DOHH2 (cell line): ENCODE measurements around the gene TMEM63C.

Experiments
- H3F3A ChIP-seq: fragments of 200-600 bp; sonication (generic), shearing (Covaris generic); 2 replicates; pipeline ENCODE4 v1.6.0; 2016; ENCODE audit warnings: antibody characterized with exemption, mild to moderate bottlenecking; ENCODE audit not compliant: control insufficient read depth, insufficient read depth
- H3K27ac ChIP-seq: fragments of 200-600 bp; sonication (generic); 2 replicates; pipeline ENCODE4 v1.5.1; 2014; ENCODE audit warnings: low read depth, mild to moderate bottlenecking, low read length, moderate library complexity
- H3K27me3 ChIP-seq: fragments of 200-600 bp; sonication (generic); 2 replicates; pipeline ENCODE4 v1.6.1; 2014; ENCODE audit warnings: mild to moderate bottlenecking, low read length, mixed read lengths; ENCODE audit not compliant: control insufficient read depth
- H3K36me3 ChIP-seq: fragments of 200-600 bp; sonication (generic); 2 replicates; pipeline ENCODE4 v1.6.1; 2014; ENCODE audit warnings: mild to moderate bottlenecking, low read length, moderate library complexity, mixed read lengths; ENCODE audit not compliant: control insufficient read depth
- H3K4me1 ChIP-seq: fragments of 200-600 bp; sonication (generic); 2 replicates; pipeline ENCODE4 v1.6.1; 2014; ENCODE audit warnings: mild to moderate bottlenecking, low read length, mixed read lengths; ENCODE audit not compliant: control insufficient read depth
- H3K4me2 ChIP-seq: fragments of 200-600 bp; sonication (generic); 2 replicates; pipeline ENCODE4 v1.6.0; 2014; ENCODE audit warnings: mild to moderate bottlenecking, low read length, moderate library complexity
- H3K4me3 ChIP-seq: fragments of 200-600 bp; sonication (generic); 2 replicates; pipeline ENCODE4 v1.5.1; 2014; ENCODE audit warnings: mild to moderate bottlenecking, low read length, mixed read lengths
- H3K79me2 ChIP-seq: fragments of 200-600 bp; sonication (generic); 2 replicates; pipeline ENCODE4 v1.6.1; 2014; ENCODE audit warnings: mild to moderate bottlenecking, low read length, mixed read lengths; ENCODE audit not compliant: control insufficient read depth
- H3K9me2 ChIP-seq: fragments of 200-600 bp; sonication (generic); replicated peaks from 2 replicates; pipeline ENCODE4 v1.6.1; 2014; ENCODE audit warnings: mild to moderate bottlenecking, low read length, mixed read lengths; ENCODE audit not compliant: control insufficient read depth
- H3K9me3 ChIP-seq: fragments of 200-600 bp; sonication (generic); 2 replicates; pipeline ENCODE4 v1.6.1; 2014; ENCODE audit warnings: antibody characterized with exemption, low read length, mixed read lengths; ENCODE audit not compliant: control insufficient read depth, insufficient read depth
- H4K20me1 ChIP-seq: fragments of 200-600 bp; sonication (generic); 2 replicates; pipeline ENCODE4 v1.6.0; 2014; ENCODE audit warnings: low read depth, mild to moderate bottlenecking, antibody characterized with exemption, low read length, moderate library complexity; ENCODE audit not compliant: control insufficient read depth, insufficient read depth
- CTCF ChIP-seq: fragments of 200-600 bp; sonication (generic); IDR thresholded peaks from one replicate; pipeline ENCODE4 v1.5.1; 2014; ENCODE audit warnings: antibody characterized with exemption, mild to moderate bottlenecking, low read depth, low read length; ENCODE audit not compliant: poor library complexity, severe bottlenecking
- EZH2phosphoT487 ChIP-seq: fragments of 200-600 bp; sonication (generic); IDR thresholded peaks from 2 replicates; pipeline ENCODE4 v1.6.1; 2017; ENCODE audit warnings: borderline replicate concordance, mild to moderate bottlenecking, antibody characterized with exemption, low read length, moderate library complexity, mixed read lengths

The TMEM63C gene

GRCh38 chr14:77271113-77271710 lies 89.6 kb downstream of the TMEM63C start, which contains the start of gene NGB:
Gene NGB, minus strand, starts transcription at chr14:77271206. Its CDS starts 269 bp downstream, at chr14:77270937.
- no peak within 1 kb of the TSS for H3K4me2 ChIP-seq
- no peaks in the 10 kb centered on the region for H3K36me3 ChIP-seq
- H4K20me1 ChIP-seq, result no peaks in the 10 kb centered on the region
- H3K4me1 ChIP-seq, result peaks cover 21% of the 10 kb centered on the region
- no peaks in the 10 kb centered on the region for H3K9me3 ChIP-seq
- H3K27ac ChIP-seq, result no peak within 1 kb of the TSS
- no peak within 1 kb of the TSS for H3K4me3 ChIP-seq
- H3K79me2 ChIP-seq, result no peaks in the 10 kb centered on the region
- H3K9me2 ChIP-seq, result no peaks in the 10 kb centered on the region
- no peak for TF ChIP-seq CTCF
- no peak for TF ChIP-seq EZH2phosphoT487
- H3F3A ChIP-seq, result no peaks in the 10 kb centered on the region
- H3K27me3 ChIP-seq, result no peaks in the 10 kb centered on the region

GRCh38 chr14:77272261-77272660 lies 90.7 kb downstream of the TMEM63C start:
- no peaks in the 10 kb centered on the region for H3K27me3 ChIP-seq
- no peaks in the 10 kb centered on the region for H3F3A ChIP-seq
- peaks cover 21% of the 10 kb centered on the region for H3K4me1 ChIP-seq
- no peak overlapping the region for H3K4me3 ChIP-seq
- H3K79me2 ChIP-seq, result no peaks in the 10 kb centered on the region
- no peaks in the 10 kb centered on the region for H3K36me3 ChIP-seq
- no peaks in the 10 kb centered on the region for H3K9me3 ChIP-seq
- TF ChIP-seq EZH2phosphoT487 (no peak), CTCF (no peak)
- H4K20me1 ChIP-seq, result no peaks in the 10 kb centered on the region
- H3K27ac ChIP-seq, result no peak overlapping the region
- no peak overlapping the region for H3K4me2 ChIP-seq
- no peaks in the 10 kb centered on the region for H3K9me2 ChIP-seq

- H3K27ac ChIP-seq, result no peak overlapping the region
- no peak overlapping the region for H3K4me3 ChIP-seq
- H4K20me1 ChIP-seq, result no peaks in the 10 kb centered on the region
- no peaks in the 10 kb centered on the region for H3F3A ChIP-seq
- no peak overlapping the region for H3K4me2 ChIP-seq
- TF ChIP-seq EZH2phosphoT487, result no peak
- no peak for TF ChIP-seq CTCF
- peaks cover 21% of the 10 kb centered on the region for H3K4me1 ChIP-seq
- H3K79me2 ChIP-seq, result no peaks in the 10 kb centered on the region
- no peaks in the 10 kb centered on the region for H3K36me3 ChIP-seq
- no peaks in the 10 kb centered on the region for H3K9me3 ChIP-seq
- no peaks in the 10 kb centered on the region for H3K27me3 ChIP-seq
- no peaks in the 10 kb centered on the region for H3K9me2 ChIP-seq
Observed at GRCh38 chr14:77273796-77274195, 92.2 kb downstream of the TMEM63C start.
